ENCODE data around the gene HBS1L.

HBS1L gene

GRCh38 chr6:134995536-134995935, 59.1 kb downstream of the HBS1L start:
- no peak for DNase-seq

- DNase-seq = no peak
These were observed 60.2 kb downstream of the HBS1L start for GRCh38 chr6:134994431-134994830.

DNA sequence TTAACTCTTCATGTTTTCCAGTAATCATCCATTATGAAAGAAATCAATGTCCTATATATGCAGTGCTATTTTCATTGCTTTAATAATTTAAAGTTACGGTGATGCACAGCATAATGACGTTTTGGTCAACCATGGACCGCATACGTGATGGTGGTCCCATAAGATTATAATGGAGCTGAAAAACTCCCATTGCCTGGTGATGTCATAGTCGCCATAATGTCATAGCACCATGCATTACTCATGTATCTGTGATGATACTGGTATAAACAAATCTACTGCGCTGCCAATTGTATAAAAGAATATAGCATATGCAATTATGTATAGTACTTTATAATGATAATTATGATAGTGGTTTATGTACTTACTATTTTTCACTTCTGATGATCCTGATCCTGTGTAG, 62.5 kb downstream of the HBS1L start:
- DNase-seq = no peak

GRCh38 chr6:134990262-134990661, 64.4 kb downstream of the HBS1L start:
- no peak for DNase-seq

DNA sequence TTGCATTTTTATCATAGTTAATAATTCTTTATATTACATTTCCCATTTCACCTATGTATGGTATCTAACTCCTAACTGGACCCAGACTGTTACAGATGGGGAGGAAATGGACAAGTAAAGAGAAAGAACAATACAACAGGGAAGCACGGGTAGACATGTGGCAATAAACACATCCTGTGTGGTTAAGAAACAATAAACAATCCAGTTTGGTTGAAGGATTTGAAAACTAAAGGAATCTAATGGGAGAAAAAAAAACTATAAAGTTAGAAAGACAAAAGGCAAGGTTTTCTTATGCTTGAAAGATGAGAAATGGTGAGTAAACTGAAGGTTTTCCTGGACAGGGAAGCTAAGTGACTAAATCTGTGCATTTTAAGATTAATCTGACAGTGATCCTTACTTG, 69.8 kb downstream of the HBS1L start:
- DNase-seq = no peak

DNA sequence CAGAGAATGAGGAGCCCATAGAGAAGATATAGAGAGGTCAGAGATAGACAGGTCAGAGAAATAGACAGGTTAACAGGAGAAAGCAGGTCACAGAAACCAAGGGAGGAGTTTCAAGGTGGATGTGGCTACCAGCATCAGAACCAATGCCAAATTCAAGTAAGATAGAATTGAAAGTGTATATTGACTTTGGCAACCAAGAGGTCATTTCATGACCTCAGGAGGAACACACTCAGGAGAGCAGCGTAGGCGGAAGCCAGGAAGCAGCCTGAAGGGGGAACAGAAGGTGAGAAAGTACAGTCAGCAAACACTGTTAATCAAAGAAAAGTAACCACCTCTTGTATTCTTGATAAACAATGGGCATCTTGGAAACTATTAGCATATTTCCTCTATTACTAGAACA, 70.8 kb downstream of the HBS1L start:
- no peak for DNase-seq

DNA sequence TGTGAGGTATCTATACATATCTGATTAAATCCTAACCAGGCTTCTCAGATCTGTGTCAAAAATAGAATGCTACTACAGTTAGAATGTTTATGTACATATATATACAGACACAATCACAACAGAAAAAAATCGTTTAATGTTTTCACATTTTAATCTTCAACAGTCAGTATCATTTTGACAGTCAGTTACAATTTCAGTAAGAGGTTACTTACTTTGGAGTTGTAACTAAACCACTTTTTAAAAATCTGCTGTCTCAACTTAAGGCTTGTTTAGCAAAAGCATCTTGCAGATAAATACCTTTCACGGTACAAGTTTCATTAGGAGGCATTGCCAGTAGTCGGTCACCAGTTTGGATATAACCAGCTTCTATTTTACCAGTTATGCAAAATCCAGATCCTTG, 72.5 kb downstream of the HBS1L start:
- DNase-seq = no peak

GRCh38 chr6:134980846-134981245, 73.8 kb downstream of the HBS1L start:
- no peak for DNase-seq

GRCh38 chr6:134979142-134979541, 75.5 kb downstream of the HBS1L start:
- DNase-seq = no peak

DNA sequence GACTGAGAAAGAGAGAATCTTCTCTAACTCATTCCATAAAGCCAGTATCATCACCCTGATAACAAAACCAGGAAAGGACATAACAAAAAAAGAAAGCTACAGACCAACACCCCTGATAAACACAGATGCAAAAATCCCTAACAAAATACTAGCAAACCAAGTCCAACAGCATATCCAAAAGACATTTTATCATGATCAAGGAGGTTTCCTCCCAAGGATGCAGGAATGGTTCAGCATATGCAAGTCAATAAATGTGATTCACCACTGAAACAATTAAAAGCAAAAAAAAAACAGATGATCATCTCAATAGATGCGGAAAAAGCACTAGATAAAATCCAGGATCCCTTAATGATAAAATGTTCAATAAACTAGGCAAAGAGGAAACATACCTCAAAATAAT, 80.3 kb downstream of the HBS1L start:
- DNase-seq = no peak

GRCh38 chr6:134967711-134968110, 86.9 kb downstream of the HBS1L start:
- no peak for DNase-seq

- no peak for DNase-seq
These were observed 90.0 kb downstream of the HBS1L start for GRCh38 chr6:134964451-134965203.

GRCh38 chr6:134962421-134962820, 92.2 kb downstream of the HBS1L start:
- DNase-seq = no peak

- no peak for DNase-seq
These were observed 93.3 kb downstream of the HBS1L start for GRCh38 chr6:134961366-134961765.

- DNase-seq = no peak
These were observed 95.0 kb downstream of the HBS1L start for GRCh38 chr6:134959603-134960002.

- no peak for DNase-seq
These were observed 97.9 kb downstream of the HBS1L start for GRCh38 chr6:134956676-134957075.

DNA sequence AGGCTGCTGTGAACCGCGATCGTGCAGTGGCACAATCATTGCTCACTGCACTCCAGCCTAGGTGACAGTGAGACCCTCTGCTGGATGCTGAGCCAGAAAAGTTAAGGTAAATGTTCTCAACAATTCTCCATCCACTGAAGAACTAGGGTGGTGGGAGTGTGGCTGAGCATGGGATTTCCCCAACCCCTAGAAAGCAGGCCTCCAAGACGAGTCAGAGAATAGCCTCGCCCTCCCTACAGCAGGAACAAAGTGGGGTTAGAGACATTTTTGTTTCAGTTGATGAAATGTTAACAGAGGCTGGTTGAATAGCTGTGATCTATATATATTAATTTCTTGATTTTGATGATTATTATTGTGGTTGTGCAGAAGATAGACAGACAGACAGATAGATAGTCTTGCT, 98.6 kb downstream of the HBS1L start:
- no peak for DNase-seq

DNA sequence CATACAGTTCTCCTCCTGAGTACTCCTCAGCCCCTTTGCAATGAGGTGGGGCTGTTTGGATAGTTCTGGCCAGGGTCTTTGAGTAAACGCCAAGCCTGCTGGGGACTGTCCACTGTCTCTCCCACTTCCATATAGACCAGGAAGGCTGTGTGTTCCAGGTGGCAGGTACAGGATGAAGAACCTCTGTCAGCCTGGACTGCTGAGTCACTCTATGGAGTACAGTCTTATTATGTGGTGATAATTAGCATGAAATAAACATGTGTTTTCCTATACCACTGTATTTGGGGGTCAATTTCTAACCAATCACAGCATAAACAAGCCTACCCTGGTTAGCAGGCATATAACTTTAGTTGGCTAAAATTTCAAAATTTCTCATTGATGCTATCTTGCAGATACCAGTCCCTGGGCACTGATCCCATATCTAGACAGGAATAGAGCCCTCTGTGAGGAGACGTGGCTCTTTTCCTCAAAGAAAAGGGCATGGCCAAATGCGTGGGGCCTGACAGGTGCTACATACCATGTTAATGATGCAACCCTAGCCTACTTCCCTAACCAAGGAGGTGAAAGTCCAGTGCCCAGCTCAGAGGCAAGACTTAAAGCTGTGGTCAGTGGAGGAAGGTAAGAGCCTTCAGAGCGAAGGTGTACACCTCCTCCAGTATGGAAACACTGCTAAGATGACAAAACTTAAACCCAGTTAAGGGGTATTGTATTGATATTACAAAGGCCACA, 100.2 kb downstream of the HBS1L start:
- DNase-seq = no peak

DNA sequence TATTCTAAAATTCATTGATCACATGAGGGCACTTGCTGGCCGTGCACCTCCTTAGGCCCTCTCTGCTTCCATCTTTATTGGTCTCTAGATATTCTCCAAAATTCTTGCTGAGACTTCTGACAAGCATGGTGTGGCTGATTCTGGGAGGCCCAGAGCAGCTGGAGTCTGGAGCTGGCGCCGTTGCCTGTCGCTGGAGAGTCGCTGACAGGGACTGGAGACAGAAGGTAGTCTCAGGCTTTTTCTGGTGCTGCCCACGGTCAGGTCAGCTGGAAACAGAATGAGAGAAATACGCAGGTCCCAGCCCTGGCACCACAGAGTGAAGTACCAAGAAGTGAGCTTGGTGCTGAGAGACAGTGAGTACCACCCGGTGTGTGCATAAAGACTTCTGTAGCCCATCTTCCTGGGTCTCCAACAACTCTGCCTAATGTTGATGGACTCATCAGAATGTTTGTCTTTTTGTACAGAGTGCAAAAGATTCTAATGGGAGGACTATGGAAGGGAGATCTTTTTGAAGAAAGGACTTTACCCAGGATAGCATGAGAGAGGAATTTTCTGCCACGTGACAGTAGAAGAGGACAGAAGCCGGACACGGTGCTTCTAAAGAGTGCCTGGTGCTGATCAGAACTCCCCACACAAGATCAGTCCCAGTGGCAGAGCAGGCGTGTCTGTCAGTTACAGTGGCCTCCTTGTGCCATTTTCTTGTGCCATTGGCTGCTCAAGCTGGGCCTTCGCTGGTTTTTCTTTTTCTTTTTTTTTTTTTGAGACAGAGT, 102.9 kb downstream of the HBS1L start:
- no peak for DNase-seq

DNA sequence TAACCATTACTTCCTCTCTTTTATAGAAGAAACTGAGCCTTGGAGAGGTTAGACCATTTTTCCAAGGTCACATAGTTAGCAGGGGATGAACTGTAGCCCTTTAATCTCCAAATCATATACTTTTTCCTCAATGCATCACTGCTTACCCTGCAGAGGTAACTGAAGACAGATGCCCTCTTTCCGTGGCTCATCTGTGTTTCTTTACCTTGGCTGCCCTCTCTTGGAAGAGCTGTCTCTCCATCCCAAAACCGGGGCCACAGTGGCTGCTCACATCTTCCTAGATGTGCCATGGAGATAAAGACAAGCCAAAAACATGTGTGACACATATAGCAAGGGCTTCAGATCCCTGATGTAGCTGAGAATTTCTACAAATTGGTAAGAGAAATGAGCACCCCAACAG, 104.1 kb downstream of the HBS1L start:
- DNase-seq = no peak

- DNase-seq = no peak
These were observed 104.7 kb downstream of the HBS1L start, which contains the start of gene ALDH8A1 for GRCh38 chr6:134949927-134950326. Gene ALDH8A1 (minus strand): TSS chr6:134950101. CDS start chr6:134950053, 48 bp downstream.

DNA sequence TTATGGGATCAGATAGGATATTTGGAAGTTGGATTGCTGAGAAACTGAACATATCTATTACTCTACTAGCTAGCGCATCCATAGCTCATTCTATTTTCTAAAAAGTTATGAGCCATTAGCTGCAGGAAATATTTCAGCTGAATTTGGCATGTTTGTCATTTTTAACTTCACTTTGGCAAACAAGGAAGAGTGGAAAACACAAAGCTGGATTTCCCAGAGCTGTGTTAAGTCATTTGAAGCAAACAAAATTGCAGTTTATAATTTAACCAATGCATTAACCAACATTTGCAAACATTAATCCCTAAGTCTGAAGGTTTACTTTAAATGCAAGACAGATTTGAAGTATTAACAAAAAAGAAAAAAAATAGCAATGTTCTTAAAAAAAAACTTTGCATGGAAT, 105.9 kb downstream of the HBS1L start:
- DNase-seq = no peak

DNA sequence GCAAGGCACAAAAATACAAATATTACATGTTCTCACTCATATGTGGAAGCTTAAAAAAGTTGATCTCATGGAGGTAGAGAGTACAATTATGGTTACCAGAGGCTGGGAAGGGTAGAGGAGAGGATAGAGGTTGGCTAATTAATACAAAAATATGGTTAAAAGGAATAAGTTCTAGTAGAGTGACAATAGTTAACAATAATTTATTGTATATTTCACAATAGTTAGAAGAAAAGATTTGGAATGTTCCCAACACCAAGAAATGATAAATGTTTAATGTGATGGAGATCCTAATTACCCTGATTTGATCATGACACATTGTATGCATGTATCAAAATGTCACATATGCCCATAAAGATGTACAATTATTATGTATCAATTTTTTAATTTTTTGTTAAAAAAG, 106.5 kb downstream of the HBS1L start:
- DNase-seq = no peak

DNA sequence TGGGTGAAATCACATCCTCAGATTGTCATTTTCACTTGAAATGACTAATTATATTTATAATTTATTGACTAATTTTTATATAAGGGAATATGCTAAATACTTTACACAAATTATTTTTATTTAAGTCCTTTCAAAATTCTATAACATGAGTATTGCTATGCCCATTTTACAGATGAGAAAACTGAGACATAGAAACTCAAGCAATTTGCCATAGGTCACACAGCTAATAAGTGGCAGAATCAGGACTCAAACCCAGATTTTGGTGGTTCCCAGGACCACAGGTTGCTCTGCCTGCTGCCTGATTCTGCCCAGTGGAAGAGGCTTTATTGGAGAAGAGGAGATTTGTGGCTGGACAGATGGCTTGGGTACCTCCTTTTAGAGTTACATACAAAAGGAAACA, 109.6 kb downstream of the HBS1L start:
- DNase-seq = no peak
